ENCODE data around the gene EPHA2.

The EPHA2 gene

GRCh38 chr1:16092097-16092922 is 63.6 kb downstream of the EPHA2 start:
- no peak for DNase-seq (ENCODE audit: low spot score)

GRCh38 chr1:16091296-16091695 is 64.6 kb downstream of the EPHA2 start:
- DNase-seq (ENCODE audit: low spot score) = no peak

GRCh38 chr1:16090076-16090826 is 65.6 kb downstream of the EPHA2 start:
- no peak for DNase-seq (ENCODE audit: low spot score)

- no peak for DNase-seq (ENCODE audit: low spot score)
These were observed 66.9 kb downstream of the EPHA2 start for GRCh38 chr1:16088996-16089395.

DNA sequence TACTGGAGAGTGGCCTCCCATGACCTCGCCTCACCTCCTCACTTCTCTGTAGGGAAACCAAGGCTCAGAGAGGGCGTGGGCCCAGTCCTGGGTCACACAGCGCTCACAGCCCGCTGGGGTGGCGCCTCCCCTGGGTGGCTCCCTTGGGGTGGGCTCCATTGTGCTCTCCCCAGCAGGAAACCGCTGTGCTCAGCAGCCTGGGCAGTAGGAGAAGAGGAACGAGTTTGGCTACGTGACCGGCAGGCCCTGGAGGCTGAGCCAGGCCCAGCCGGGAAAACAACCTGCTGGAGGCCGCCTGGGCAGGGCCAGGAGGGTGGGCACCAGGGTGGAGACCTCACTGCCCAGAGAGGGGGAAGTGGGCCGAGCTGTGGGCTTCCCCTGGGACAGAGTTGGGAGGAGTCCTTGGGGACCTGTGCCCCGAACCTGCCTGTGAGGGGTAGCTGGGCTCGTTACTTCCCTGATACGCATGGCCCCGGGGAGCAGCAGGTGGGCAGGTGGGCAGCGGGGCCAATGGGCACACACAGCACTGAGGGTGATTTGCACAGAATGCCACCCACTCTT is 67.4 kb downstream of the EPHA2 start:
- no peak for DNase-seq (ENCODE audit: low spot score)

DNA sequence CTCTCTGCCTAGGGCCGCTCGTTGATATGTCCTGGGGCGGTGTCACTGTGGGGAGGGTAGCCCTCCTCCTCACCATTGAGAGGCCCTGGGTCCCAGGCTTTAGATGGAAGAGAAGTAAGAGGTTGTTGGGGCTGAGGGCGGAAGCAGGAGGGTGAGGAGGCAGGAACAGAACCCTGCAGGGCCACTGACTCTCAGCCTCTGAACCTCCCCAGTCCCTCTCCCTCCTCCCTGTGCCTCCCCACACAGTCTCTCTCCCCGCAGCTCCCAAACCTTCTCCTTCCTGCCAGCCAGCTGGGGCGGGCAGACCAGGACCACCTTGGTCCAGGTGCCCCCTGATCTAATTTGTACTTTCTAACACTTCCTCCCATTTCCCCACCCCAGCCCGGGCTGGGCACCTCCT is 68.1 kb downstream of the EPHA2 start:
- no peak for DNase-seq (ENCODE audit: low spot score)

DNA sequence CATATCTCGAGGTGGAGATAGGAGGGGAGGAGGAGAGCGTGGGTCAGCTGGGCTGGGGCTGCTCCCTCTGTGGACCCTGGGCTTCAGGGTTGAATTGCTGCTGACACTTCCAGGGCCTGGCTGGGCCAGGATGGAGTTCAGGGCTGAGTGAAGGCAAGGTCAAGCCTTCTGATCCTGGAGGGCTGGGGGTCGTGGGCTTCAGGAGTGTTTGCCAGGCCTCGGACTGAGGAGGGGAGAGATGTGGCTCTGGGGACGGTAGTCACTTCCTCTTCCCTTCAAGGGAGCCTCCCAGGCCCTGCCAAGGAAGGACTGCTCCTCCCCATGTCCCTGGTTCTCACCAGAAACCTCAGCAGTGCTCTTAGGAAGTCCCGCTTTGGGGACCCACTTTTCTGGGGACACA is 70.3 kb downstream of the EPHA2 start:
- DNase-seq (ENCODE audit: low spot score) = no peak

DNA sequence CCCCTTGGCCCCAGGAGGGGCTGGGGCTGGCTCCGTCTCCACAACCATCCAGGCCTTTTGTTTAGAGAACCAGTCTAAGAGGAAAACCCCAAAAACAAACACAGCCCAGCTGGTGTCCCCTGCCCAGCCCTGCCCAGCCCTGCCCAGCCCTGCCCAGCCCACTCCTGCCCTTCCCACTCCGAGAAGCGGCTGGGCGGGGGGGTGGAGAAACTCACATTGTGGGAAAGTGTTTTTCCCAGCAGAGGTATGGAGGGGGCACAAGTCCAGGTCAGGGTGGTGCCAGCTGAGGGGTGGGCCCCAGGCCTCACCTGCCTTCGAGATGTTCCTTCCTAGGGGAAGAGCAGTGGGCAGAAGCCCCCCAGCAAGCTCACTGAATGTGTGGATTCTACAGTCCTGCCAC is 72.4 kb downstream of the EPHA2 start:
- no peak for DNase-seq (ENCODE audit: low spot score)

DNA sequence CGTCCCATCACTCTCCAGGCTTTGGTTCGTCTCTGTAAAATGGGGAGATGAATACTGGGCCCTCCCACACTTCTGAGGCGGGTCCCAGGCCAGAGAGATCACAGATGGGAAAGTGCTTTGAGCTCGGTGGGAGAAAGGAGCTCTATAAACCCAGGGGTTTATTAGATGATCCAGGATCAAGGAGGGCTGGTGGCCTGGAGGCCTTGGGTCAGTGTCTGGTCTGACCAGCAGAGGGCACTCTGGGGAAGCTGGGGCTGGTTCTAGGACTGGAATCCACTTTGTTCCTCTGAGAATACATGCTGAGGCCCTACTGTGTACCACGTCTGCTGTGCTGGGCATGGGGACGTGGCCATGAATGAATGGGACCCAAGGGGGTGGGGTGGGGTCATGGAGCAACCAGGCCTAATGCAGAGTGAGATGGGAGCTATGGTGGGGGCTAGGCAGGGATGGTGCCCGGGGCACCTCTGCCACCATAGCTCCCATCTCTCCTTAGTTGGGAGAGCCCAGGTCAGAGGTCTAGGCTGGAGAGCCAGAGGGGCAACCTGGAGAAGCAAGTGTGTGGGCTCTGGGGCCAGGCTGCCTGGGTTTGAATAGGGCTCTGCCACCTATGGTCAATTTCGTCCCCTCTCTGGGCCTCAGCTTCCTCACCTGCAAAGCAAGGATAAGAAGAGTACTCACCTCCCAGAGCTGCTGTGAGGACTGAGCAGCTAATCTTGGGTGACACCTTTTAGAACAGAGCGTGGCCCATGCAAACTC is 73.4 kb downstream of the EPHA2 start:
- peak; percentile 82 for DNase-seq (ENCODE audit: low spot score)

DNA sequence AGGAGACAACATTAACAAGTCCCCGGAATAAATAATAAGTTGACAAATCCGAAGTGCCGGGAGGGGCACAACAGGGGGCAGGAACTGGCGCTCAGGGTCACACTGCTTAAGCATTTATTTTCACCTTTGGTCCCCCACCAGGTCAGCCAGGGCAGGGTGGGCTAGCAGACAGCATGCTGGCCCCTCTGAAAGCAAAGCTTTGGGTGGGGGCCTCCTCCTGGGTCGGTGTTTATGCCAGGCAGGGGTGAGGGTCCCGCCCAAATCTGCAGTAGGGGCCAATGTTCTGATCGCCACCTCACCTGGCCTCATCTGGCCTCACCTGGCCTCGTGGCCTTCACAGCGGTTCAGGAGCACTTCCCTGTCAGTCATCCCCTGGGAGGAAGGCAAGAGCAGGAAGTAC is 74.2 kb downstream of the EPHA2 start:
- no peak for DNase-seq (ENCODE audit: low spot score)

GRCh38 chr1:16080422-16081150 is 75.3 kb downstream of the EPHA2 start:
- DNase-seq (ENCODE audit: low spot score) = no peak

DNA sequence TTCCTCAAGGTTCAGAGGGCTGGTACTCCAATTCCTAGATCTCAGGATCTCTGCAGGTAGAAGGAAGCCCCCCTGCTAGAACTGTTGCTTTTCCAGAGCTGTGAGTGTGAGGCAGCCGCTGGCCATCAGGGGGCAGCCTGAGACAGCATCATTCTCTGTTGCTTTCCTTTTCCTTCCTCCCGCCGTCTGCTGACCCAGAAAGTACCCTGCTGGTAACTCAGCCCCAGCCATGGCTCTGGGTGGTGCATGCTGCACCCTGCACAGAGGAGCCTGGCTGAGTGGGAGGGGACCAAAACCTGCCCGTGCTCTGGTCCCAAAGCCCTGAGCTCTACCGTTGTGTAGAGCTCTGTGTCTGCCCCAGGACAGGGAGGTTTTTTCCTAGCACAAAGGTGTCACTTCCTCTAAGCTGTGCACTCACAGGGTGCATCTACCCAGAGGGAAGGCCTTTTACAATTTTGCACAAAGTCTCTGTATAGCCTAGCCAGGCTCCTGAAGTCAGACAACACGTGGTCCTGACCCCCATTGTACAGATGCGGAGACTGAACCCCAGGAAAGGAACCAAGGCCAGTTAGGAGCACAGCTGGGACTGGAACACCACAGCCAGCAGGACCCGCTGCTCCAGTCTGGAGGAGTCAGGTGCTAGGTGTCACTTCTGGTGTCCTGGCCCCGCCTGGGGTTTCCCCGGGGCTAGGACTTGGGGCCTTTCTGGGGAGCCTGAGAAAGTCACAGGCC is 76.8 kb downstream of the EPHA2 start:
- peak; percentile 83 for DNase-seq (ENCODE audit: low spot score)

DNA sequence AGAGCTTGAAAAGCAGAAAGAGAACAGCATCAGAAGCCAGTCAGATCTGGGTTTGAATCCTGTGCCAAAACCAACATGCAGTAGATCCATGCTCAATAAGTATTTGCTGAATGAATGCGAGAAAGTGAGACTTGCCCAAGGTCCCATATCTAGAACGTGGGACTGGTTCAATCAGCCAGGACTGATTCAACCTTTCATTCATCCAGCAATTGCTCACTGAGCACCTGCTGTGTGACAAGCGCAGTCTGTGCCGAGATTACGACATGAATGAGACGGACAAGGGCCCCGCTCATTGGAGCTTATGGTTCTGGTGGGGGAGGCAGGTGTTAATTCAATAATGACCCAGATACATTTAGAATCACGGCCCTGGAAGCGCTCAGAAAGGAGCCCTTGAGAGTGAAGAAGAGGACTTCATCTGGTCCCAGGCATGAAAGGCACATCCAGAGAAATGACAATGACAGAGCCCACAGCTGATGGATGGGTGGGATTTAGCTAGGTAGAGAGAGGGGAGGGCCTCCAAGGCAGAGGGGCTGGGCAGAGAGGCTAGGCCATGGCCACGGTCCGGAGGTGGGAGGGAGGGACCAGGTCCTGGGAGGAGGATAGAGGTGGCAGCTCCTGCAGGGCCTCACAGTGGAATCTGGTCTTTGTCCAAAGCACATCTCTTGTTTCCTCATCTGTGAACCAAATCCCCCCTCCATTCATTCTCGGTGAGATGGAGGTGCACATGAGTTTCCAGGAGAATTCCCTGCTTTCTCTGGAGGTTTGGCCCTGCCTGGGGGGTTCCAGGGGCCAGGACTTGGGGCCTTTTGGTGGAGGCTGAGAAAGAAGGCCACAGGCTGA is 78.2 kb downstream of the EPHA2 start:
- DNase-seq (ENCODE audit: low spot score) = no peak

DNA sequence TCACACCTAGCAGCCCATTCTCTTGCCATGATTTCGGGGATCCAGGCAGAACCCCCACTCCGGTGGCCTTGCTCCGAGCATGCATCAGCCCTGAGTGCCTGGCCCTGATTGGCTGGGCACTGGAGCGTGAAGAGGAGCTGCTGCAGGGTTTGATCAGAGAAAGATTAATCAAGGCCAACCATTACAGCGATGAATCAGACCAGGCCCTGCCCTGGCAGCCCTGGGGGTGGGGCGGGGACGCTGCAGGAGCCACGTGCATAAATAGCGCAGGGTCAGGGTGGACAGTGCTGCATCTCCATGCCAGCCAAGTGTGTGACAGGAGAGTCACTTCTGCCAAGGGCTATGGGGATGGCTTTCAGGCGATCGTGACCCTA is 79.0 kb downstream of the EPHA2 start:
- no peak for DNase-seq (ENCODE audit: low spot score)

- DNase-seq (ENCODE audit: low spot score) = peak; percentile 92
These were observed 79.6 kb downstream of the EPHA2 start for GRCh38 chr1:16076031-16076864.

- DNase-seq (ENCODE audit: low spot score) = peak; percentile 74
These were observed 80.4 kb downstream of the EPHA2 start for GRCh38 chr1:16075337-16076030.

Measured in AG08396 (cell line).